ENCODE data around the gene KLHL29.
A peak's percentile ranks its signal among the peaks of the same experiment; 100 is the strongest.

The KLHL29 gene

GRCh38 chr2:23496456-23496855 lies 111.5 kb downstream of the KLHL29 start:
- DNase-seq: no peak

GRCh38 chr2:23497063-23497462 lies 112.1 kb downstream of the KLHL29 start:
- DNase-seq: peak; percentile 28 to 32

DNA sequence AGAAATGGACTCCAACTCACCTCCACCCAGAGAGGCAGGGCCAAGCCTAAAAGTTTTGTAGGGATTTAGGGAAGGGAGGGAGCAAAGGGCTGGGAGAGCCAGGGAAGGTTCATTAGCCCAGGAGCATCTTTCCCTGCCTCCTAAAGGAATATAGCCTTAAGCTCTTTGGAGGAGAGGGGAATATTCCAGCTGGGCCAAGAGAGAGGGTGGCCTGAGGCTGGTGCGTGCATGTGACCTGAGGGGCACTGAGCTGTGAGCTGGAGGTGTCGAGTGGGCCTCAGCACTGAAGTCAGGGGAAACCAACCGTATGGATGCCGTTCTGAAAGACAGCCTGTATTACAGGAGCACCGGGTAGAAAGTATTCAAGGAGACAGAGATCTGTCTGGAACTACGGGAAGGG lies 112.6 kb downstream of the KLHL29 start:
- DNase-seq: no peak

DNA sequence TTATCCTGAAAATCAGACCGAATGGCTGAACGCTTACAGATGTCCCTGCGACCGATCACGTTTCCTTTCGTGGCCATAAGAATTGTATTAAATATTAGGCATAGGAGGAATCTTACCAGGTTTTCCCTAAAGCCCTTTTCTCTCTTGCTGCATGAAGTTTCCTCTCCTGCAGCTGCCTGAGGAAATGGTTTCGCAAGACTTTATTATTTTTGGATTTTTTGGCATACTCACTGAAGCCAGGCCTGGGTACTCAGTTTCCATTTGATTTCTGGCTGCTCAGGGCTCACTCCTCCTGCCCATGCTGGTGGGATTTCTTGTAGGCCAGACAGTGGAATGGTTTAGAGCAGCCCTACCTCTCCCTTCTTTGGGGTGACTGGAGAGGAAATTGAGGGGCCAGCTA lies 114.0 kb downstream of the KLHL29 start:
- DNase-seq: no peak

GRCh38 chr2:23499439-23499838 lies 114.5 kb downstream of the KLHL29 start:
- DNase-seq: no peak

DNA sequence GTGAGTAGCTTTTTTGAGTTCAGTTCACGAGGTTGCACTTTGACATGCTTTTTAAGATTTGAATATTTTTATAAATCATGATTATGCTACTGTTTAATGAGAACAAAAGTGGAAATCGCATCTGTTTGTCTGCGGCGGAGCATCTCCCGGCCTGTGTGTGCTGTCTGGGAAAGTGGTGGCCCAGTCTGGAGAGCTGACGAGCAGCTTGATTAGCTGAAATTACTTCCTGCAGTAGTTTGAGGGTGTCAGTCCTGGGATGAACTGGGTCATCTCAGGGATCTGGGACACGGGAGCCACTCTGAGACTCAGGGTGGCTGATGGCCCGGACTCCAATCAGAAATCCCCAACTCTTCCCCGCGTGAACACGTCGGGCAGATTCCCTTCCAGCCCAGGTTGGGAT lies 115.9 kb downstream of the KLHL29 start:
- no peak for DNase-seq

- no peak for DNase-seq
Measured at GRCh38 chr2:23502096-23502495, 117.1 kb downstream of the KLHL29 start.

DNA sequence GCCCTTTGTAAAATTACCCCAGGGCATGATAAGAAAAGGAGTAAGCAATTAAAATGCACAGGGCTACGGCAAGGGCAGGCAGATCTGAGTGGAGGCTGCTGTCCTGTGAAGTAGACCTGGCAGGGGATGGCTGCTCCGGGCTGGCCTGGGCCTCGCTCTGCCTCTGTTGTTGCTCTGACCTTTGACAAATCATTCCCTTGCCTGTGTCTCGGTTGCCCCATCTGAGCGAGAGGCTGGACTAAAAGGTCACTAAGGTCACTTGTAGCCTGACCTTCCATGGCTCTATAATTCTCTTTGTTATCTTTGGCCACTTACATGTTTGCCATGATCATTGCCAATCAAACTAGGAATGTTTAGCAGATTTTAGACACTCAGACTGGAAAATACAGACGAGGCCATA lies 118.1 kb downstream of the KLHL29 start:
- no peak for DNase-seq

- DNase-seq: no peak
Measured at GRCh38 chr2:23503682-23504081, 118.7 kb downstream of the KLHL29 start.

GRCh38 chr2:23504591-23504990 lies 119.6 kb downstream of the KLHL29 start:
- DNase-seq: no peak

DNA sequence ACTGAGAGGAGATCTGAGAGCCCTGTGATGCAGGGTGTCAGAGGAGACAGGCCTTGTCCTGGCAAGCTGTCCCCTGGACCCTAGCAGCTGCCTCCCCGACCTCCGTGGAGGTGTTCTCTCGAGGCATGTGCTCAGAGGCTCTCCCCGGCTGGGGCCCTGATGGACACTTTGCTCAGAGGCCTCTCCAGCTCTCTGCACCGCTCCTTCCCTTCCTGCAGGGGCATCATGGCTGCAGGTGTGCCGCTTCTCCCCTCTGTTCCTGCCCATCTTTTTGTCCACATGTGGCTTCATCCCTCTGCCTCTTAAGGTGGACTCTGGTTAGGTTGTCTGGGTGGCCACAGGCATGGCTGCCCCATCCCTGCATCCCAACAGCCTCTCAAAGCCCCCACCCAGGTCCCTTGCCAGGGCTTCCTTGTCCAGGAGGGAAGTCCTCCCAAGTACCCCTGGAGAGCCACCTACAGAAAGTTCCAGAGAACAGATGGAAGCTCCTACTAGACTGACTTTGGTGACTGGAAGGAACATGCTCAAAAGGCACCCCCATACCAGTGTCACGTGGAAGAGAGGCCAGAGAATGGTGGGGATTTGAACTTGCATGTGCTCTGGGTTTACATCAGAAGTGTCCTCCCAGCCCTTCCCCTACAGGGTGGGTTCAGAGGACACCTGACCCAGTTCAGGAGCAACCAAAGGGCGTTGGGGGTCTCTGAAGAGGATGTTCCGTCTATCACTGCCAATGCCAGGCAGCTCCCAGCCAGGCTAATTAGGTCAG lies 120.4 kb downstream of the KLHL29 start:
- DNase-seq: no peak

DNA sequence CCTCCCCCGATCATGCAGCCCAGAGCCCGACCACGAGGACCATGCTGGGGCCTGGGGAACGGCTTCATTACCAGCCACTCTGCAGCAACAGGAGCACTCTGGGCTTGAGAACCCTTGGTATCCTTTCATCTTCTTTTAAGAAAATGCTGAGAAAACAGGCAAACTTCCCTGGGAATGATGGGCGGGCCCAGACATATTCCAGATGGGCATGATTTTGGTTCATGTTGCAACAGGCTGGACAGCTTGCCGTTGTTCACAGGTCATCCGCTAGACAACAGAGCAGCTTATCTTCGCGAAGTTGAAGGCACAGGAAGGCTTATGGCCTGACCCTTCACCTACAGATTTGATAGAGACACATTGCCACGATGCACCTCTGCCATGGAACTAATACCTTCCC lies 121.0 kb downstream of the KLHL29 start:
- no peak for DNase-seq

- DNase-seq: peak; percentile 58 to 59
Measured at GRCh38 chr2:23506531-23507266, 121.7 kb downstream of the KLHL29 start.

GRCh38 chr2:23507267-23508065 lies 122.5 kb downstream of the KLHL29 start:
- no peak for DNase-seq

- DNase-seq: no peak
Measured at GRCh38 chr2:23508066-23508390, 123.0 kb downstream of the KLHL29 start.

- no peak for DNase-seq
Measured at GRCh38 chr2:23509103-23509502, 124.1 kb downstream of the KLHL29 start.

- no peak for DNase-seq
Measured at GRCh38 chr2:23509596-23510292, 124.8 kb downstream of the KLHL29 start.

GRCh38 chr2:23510471-23510870 lies 125.5 kb downstream of the KLHL29 start:
- no peak for DNase-seq

DNA sequence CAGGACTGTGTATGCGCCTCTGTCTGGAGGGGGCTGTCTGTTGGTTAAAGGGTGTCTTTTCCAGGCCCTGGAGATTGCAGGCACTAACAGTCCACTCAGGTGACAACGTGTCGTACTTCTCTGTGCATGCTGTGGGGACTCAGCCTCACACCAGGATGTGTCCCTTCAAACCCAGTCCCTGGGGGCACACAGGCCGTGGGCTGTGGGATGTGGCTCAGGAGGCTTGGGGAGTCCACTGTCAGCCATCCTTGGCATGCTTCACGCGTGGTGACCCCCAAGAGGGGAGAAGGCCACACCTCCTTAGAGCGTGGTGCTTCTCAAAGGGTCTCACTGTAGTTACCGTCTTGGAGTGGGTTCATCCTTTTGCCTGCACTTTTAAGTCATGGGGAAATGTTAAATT lies 127.8 kb downstream of the KLHL29 start:
- DNase-seq: no peak

DNA sequence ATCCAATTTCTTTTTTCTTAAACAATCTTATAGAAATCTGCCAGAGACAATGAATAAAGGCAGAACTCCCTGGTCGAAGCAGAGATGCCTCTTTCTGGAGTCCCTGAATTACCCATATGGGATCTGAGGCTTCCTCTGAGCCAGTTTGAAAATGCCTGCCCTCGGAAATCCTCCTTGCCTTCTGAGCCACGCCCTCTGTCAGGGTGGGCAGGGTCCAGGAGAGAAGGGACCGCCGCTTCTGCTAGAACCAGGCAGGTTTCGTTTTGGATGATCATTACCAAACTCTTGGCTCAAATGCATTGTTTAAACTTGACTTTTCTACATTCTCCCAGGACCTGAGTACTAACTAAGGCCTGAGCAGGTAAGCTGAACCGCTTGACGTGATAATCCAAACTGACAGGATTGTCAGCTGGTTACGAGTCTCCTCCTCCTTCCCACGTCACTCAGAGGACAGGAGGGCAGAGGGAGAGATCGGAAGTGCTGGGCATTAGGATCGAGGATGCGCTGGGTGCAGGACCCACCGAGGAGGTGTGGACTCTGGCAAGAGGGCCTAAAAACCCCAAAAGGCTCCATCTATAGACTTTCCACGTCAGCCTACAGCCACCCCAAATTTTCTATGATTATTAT lies 128.4 kb downstream of the KLHL29 start:
- no peak for DNase-seq

DNA sequence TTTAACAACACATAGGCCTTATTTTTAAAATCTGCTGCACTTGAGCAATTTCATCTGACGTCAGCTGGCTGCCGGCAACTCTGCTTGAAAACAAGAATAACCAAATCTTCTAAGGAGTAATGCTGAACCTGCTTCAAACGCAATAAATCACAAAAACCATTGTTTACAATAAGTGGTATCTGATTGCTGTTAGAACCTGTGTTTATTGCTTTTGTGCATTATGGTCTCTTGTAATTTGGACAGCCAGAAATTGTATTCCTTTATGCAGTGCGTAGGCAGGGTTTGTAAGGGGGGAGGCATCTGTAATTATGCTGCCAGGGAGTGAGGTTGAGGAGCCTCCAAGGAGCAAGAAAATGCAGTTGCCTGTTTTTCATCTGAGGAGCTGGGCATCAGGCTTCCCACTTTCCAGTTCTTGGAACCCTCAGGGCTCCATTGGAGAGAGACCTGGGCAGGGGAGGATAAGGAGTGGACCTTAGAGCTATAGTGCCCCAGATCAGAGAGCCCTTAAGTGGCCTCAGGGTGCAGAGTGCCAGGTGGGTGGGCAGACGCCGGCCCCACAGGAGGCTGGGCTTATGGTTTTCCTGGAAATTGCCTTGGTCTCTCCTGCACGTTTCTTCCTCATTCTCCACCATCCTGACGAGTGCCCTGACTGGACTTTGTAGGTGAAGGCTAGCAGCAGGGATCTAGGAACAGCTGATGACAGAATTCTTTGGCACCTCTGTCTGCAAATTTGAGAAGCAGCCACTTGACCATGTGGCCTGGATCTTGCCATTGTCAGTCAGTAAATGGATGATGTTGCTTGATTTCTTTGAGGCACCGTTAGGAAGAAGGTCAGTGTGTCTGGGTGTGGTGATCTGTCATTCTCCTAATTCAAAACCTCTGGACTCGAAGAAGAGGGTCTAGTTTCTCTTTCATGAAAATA lies 129.2 kb downstream of the KLHL29 start:
- no peak for DNase-seq

All from inflammatory macrophage (primary cell).